OCI-LY7 (cell line): ENCODE results near the gene IL1RN.

Experiments used
- CTCF ChIP-seq: fragments of 200-600 bp; sonication (generic); conservative IDR thresholded peaks from 2 replicates; pipeline ENCODE4 v1.5.1; 2014; ENCODE audit warnings: mild to moderate bottlenecking, antibody characterized with exemption, low read length, moderate library complexity, mixed read lengths
- EZH2phosphoT487 ChIP-seq: fragments of 200-600 bp; sonication (generic); IDR thresholded peaks from 2 replicates; pipeline ENCODE4 v1.6.1; 2018; ENCODE audit warnings: low read depth, borderline replicate concordance, mild to moderate bottlenecking, mixed run types, antibody characterized with exemption, low read length, moderate library complexity, mixed read lengths

GRCh38 chr2:113119111-113119510, 8.3 kb upstream of the IL1RN start:
- no peak for TF ChIP-seq CTCF
- no peak for TF ChIP-seq EZH2phosphoT487
